Stimulated activated CD8-positive, alpha-beta memory T cell treated with anti-CD3 and anti-CD28 coated beads, Interleukin-4, amount 100 ng/mL, for 24 hours (primary cell): ENCODE measurements around the gene PTPMT1.

Experiments used
- DNase-seq: peaks from one replicate; pipeline ENCODE4 v3.0.0-alpha.2; 2020; ENCODE audit warnings: low read depth

PTPMT1 gene

DNA sequence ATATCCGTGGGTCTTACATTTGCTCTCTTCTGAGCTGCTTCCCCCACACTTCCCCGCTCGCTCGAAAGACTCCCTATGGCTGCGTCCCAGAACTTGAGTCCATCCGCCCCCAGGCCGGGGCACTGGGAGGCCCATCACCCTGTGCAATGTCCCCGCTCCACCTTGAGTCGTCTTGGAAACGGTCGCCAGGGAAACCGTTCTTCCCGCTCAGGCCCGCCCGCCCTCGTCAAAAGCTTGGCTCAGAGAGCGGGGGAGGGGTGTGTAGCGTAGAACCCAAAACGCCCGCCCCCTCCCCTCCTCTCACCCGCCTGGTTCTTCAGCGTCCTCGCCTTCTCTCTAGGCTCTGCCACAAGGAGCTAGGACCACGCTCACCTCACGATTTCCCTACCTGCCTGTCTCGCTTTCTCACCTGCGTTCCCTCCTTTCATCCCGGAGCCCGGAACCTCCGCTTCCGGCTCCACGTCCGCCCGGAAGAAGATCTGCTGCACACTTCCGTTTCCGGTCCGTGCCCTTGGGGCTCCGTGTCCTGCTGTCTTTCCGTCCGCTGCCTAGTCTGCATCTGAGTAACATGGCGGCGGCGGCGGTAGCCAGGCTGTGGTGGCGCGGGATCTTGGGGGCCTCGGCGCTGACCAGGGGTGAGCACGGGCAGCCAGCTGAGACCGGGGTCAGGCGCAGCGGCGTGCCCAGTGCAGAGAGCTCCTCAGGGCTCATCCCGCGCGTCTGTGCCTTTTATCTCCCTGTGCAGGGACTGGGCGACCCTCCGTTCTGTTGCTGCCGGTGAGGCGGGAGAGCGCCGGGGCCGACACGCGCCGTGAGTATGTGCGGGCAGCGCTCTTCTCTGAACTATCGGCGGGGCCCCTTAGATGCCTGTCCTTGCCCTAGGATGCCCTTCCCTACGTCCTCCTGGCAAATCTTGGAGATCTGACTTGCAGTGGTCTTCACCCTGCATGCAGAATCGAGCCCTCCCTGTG, 13.4 kb downstream of the PTPMT1 start, which contains the start of the genes KBTBD4 and NDUFS3:
Gene KBTBD4 (minus strand): TSS at position 447 of the 971 bp plus-strand sequence. CDS start 19 bp downstream, at position 428.
Gene NDUFS3 (plus strand): TSS at position 551 of the 971 bp plus-strand sequence. CDS start 18 bp downstream, at position 569.
- DNase-seq, result peak; percentile 74

DNA sequence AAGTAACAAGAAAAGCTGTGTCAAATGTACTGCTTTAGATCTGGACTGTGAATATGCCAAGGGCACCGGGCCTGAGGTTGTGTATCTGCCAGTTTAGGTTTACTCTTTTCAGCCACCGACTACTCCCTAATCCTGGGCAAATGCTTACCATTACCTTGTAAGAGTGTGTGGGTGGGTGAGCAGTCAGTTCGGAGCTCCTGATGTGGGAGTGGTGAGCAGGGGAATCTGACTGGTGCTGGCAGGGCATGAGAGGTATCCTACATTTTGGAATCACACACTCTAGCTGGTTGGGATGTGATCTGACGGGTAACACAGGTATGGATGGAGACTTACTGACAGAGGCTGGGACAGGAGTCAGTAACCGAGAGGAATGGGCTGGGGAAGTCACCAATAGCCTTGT, 18.4 kb downstream of the PTPMT1 start:
- DNase-seq, result no peak

DNA sequence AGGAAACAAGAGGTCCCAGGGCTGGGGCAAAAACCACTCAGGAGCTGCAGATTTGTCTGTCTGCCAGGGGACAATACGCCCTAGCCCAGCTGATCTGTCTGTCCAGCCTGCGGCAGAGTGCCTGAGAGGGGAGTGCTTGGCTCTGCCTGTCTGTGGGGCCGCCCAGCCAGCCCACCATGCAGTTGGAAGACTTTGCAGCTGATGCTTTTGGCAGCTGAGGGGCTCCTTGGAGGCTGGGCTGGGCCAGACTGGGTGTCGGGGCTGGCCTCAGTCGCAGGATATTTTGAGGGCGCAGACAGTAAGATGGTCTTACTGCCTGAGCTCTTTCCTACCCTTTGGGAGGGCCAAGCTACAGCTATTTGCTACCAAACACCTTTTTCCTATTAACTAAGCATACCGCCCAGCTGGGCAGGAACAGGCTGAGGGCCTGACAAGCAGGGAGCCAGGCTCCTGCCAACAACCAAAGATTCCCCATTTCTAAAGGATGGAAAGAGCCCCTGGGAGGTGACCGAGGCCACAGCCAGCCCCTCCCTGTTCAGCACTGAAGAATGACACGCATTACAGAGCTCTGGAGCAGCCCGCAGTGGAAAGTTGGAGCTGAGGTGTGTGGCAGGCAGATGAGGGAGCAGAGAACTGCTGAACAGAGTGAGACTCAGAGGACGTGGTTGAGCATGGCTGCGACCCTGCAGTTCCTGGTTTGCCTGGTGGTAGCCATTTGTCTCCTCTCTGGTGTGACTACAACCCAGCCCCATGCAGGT, 20.9 kb downstream of the PTPMT1 start, which contains the start of gene FAM180B:
Gene FAM180B (plus strand): TSS at position 581 of the 758 bp plus-strand sequence. CDS start 91 bp downstream, at position 672.
- no peak for DNase-seq

DNA sequence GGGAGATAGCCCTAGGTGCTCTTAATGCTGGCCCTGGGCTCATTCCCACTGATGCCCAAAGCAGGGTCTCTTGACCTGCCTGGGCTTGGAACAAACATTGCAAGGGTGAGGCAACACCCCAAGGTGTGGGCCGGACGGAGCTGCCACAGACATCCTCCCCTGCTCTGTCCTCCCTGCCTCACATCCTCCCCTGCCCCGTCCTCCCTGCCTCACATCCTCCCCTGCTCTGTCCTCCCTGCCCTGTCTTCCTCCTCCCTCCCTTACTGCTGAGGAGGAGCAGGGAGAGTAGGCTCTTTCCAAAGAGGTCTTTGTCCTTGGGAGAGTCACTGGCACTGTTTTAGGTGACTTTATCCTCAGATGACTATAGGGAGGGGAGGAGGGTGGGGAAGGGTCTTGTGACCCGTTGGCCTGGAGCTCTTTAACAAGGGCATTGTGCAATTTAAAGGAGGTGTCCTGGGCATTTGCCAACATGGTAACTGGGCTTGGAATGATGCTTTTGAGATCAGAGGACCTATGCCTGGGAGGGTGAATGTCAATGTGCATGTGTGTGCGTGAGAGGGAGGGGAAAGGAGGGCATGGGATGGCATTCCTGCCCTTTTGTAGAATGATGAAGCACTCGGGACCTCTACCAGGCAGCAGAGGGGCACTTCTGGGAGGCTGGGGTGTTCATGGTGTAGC, 21.8 kb downstream of the PTPMT1 start:
- no peak for DNase-seq

DNA sequence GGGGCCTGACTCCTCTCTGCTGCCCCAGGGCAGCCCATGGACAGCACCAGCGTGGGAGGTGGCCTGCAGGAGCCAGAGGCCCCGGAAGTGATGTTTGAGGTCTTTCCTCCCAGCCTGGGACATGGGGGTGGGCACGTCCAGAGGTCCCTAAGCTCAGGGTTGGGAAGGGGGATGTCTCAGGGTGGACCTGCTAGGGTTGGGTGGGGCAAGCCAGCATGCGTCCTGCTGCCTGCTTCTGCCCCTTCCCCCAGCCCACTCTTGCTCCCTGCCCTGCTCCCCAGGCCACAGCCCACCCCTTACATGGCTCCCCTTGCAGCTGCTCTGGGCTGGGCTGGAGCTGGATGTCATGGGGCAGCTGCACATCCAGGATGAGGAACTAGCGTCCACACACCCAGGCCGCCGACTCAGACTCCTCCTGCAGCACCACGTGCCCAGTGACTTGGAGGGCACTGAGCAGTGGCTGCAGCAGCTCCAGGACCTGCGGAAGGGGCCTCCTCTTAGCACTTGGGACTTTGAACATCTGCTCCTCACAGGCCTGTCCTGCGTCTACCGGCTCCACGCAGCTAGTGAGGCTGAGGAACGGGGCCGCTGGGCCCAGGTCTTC, 22.4 kb downstream of the PTPMT1 start:
- DNase-seq, result no peak

DNA sequence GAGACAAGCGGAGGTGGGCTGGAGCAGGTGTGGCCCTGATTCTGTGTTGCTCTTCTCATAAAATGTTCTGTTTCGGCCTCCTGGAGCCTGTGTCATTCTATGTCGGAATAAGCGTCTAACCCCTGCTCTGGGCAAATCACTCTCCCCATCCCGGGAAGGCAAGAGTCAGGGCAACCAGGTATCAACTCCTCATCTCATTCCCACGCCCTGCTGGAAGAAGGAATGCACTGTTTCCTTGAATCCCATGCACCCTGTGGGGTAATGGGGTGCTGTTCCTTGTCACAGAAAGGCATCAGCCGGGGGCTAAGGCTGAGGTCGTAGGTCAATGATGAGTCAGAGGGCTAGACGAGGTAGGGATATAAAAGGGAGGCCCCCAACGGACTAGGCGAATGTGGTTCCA, 23.7 kb downstream of the PTPMT1 start:
- DNase-seq, result no peak

DNA sequence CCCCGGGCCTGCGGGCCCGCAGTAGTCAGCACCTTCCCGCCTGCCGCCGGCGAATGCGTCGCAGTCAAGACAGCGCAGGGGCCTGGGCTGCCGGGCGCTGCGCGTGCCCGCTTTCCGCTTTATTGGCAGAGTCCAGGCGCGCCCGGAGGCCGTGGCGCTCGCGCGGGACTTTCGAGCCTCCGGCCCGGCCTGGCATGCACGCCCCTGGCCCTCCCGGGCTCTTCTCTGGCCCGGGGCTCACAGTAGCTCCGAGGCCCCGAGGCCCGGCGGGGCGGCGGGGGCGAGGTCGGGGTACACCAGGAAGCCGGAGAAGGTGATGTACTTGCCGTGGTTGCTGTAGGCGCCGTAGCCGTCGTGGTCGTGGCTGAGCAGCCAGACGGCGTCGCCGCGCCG, 24.2 kb downstream of the PTPMT1 start:
- no peak for DNase-seq

DNA sequence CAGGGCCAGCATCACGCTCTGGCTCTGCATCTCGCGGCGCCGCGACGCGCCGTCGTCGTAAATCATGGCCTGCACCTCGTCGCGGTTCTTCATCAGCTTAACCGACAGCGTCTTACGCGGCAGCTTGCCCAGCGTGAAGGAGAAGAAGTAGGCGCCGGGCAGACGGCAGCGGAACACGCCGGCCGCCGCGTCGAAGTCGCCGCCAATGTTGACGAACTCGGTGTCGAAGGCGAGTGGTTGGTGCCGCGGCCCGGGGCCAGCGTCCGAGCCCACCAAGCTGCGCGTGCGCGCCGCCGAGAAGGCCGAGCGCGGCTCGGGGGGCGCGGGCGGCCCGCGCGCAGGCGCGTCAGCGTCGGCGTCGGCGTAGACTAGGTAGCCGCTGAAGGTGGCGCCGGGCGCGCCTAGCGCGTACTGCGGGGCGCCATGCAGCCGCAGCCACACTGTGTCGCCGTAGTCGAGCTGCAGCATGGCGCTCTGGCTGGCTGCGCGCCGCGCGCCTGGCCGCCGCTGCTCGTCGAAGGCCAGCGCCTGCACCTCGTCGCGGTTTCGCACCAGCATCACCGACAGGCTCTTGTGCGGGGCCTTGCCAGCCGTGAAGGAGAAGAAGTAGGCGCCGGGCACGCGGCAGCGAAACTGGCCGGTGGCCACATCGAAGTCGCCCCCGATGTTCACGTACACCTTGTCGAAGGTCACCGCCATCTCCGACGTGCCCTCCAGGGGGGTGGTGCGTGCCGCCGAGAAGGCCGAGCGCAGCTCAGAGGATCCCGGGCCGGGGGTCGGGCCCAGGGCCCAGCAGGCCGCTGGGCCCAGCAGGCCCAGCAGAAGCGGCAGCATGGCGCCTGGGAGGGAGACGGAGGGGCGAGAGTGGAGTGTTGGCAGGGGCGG, 24.8 kb downstream of the PTPMT1 start:
- no peak for DNase-seq

DNA sequence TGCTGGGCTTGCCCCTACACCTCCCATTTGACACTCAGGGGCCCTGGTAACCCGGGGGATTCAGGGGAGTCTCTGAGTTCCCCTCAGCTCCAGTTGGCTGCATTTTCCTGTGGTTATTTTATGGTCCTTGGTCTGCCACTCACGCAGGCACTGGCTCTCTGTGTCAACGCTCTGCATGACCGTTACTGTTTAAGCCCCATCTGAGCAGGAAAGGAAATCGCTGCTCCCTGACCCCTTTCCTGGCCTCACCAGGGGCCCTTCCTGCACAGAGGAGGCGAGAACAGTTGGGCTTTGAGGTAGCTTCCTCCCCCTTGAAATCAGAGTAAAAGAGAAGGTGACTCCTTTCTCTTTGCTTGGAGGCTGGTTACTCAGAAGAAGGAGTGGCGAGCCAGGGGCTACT, 26.4 kb downstream of the PTPMT1 start:
- DNase-seq, result no peak

DNA sequence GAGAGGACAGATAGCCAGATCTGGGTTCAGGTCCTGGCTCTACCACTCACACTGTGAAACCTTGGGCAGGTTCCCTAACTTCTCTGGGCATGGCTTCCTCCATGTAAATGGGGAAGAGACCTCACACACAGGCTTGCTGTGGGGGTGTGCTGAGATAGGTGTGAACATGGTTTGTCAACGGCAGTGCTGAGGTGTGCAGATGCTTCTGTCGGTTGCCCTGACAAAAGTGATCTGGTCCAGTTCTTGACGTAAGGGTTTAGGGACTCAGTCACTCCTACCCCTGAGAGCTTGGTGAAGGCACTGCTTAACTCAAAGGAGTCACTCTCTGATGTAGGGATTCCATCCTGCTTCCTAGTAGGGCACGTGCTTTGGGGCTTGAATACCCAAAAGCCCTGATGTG, 26.9 kb downstream of the PTPMT1 start:
- no peak for DNase-seq

DNA sequence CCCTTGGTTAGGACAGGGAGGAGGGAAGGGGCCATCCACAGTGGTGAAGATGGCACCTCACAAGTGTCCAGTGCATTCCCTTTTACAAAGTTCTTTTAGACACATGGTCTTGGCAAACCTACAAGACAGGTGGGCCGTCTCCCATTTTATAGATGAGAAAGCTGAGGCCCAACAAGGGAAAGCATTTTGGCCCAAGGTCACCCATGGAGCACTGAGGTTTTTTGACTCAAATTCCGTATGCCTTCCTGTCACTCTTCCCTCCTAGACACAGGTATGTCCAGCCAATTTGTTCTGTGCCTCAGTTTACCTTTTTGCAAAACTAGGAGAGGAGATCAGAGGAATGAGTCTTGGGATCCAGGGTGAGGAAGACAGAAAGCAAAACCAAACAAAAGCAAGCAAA, 27.6 kb downstream of the PTPMT1 start:
- DNase-seq, result no peak

DNA sequence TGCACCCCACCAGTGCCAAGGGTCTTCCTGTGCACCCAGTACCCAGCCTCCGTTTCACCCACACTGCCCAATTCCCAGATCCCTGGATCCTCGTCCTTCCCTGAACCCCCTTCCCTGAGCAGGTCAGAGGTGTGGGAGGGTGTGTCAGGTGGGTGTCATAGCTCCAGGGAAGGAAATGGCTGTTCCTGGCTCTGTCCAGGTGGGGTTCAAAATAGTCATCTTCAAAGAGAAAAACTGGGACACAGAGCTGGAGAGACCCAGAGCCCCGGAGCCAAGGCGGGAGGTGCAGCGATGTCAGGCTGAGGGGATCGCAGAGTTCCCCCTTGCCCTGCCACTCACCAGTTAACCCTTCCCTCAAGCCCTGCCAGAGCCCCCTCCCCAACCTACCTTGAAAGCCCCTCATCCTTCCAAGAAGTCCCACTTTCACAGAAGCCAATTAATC, 28.1 kb downstream of the PTPMT1 start:
- DNase-seq, result no peak

DNA sequence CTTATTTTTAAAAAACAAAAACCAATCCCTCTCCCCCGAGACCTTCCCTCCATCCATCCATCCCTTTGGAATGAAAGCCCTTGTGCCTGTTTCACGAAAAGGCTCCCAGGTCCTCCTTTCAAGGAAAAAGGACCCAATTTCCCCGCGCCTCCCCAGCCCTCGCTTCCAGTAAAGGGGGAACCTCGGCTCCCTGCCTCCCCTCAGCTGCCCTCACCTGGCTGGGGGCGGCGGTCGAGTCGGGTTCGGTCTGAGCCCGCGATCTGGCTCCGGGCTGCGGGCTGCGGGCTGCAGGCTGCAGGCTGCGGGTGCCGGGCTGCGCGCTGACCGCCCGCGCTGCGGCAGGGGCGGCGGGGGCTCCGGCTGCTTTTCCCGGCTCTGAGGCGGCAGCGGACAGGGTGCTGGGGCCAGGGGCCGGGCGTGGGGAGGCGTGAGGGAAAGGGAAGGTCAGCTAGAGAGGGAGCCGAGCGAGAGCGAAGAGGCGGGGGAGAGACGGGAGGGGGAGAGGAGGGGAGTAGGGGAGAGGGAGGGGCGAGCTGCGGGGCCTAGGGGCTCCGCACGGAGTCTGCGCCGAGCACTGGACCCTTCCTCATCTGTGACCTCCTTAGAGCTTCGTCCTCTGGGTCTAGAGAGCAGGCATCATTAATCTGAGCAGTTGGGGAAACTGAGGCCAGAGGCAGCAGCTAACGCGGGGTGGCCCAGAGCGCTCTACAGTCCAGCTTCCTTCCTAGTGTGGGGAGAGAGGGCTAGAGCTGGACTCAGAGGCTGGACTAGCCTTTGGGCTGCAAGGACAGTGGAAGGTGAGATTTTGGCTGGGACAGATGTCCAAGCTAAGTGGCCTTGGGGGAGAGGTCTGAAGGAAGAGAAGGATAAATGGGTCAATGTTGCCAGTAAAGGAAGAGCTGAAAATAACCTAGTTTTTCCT, 28.8 kb downstream of the PTPMT1 start, which contains the start of gene C1QTNF4:
Gene C1QTNF4 (minus strand): TSS at position 478 of the 922 bp plus-strand sequence. CDS start 3,601 bp downstream, outside the sequence.
- no peak for DNase-seq

DNA sequence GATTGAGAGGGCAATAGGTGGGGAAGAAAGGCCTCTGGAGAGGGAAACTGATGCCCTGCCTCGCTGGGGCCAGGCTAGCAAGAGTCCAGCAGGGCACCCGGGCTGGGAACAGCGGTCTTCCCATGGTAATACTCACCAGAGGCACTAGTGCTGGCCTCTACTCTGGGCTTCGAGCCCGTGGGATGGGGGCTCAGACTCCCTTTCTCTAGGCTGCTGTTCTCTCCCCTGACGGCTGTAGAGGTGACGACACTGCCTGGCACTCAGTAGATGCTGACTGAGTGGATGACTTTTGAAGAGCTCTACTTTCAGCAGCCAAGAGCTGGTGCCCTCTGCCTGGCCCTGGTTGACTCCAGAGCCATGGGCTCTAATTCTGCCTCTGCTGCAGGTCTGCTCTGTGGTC, 29.6 kb downstream of the PTPMT1 start:
- no peak for DNase-seq

DNA sequence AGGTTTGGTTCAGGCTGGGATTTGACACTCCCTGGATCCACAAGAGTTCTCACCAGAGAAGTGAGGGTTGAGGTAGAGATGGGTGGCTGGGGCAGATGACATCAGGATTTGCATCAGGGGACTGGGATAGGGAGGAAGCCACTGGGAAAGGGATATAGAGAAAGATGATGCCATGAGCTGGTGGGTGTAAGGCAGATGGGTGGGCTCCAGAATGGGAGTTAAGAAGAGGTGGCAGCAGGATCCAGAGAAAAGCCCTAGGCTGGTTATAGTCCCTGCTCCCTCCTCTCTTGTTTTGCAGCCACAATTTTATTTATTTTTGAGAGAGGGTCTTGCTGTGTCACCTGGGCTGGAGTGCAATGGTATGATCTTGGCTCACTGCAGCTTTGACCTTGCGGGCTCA, 30.6 kb downstream of the PTPMT1 start:
- DNase-seq, result no peak

DNA sequence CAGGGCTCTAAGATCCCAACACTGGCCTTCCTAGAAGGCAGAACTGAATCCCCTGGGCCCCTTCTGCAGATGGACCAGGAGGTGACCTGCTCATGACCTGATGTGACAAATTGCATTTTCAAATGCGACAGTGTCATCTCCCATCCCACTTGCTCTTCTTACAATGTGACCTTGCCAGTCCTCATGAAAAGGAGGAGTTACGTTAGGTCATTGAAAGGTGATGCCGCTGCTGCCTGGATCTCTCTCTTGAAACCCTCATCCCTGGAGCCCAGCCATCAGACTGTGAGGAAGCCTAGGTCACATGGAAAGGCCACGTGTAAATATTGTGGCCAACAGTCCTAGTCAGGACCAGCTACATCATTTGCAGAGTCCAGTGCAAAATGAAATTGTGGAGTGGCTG, 34.5 kb downstream of the PTPMT1 start:
- no peak for DNase-seq

DNA sequence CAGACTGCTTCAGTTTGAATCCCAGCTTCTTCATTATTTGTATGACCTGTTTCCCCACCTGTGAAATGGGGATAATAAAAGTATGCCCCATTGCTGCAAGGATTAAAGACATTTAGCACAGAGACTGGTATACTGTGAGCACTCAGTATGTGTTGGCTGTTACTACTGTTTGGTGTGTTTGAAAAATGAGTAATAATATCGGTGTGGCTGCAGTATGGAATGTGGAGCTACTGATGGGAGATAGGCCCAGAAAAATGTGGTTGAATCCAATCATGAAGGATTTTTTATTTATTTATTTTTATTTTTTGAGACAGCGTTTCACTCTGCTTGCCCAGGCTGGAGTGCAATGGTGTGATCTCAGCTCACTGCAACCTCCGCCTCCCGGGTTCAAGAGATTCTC, 37.9 kb downstream of the PTPMT1 start:
- no peak for DNase-seq

DNA sequence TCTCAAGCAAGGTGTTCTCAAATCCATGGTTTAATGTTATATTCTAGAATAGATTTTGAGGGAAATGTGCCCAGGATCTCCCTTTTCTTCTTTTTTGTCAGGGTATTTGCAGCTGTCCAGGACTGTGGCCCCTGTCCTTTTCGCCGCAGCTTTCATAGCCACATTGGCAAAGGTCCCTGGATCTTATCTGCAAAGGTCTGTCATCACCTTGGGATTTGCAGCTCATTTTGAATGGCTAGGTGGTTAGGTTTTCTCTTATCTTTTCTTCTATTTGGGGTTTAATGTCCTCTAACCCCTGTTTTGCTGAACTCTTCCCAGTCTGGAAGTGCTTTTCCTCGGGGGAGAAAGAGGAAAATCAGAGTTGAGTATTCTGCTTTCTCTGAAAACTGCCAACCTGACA, 40.5 kb downstream of the PTPMT1 start:
- DNase-seq, result no peak

DNA sequence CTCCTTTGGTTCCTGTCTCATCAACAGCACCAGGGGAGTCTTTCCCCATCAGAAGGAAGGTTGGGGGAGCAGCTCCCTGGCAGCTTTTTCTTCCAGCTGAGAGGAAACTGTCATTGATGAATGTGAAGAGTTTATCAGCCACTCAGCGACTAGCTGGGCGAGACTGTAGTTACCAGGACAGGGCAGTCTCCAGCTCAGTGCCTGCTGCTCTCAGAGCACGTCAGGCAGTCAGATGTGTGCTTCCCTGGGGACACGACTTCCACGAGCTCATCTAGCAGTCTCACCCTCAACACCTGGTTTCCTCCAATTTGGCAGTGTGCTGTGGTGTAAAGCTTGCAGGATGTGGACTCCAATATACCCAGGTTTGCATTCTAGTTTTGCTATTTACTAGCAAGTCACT, 41.3 kb downstream of the PTPMT1 start:
- DNase-seq, result no peak
